ENCODE measurements around the gene TTLL5. TPM values are rescaled to one million over a fixed set of nuclear protein-coding genes. Genes with fewer than 3 reads are reported as not detected.

TTLL5 gene
- total and polyA plus RNA-seq, 2 of the 4 experiments (the other 2 are of a cell fraction): 11.9 to 16.7 TPM

DNA sequence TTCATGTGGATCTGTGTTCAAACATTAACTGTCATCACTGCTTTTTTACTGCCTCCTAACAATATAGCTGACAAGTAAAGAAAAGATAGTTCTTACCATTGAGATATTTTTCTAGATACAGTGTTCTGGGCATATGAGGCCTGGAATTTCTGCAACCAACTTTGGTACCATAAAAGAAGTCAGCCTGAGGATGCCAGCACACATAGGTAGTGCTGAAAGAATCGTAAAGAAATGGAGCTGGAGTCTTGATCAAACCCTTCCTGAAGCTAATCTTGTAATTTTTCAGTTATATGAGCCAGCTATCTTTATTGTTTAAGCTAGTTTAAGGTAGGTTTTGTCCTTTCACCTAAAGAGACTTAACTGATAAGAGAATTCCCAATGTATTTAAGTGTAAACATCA lies 11.7 kb upstream of the TTLL5 start:
- Histone ChIP-seq H4K91ac (ENCODE audit: insufficient read depth, low read depth, low read length) (peak overlapping the region; percentile 73; the same call in 1 of the 2 replicates), H3K4me2 (ENCODE audit: low read depth, low read length) (no peak overlapping the region), H3K18ac (ENCODE audit: low read depth, low read length) (peak overlapping the region; percentile 68), H2BK15ac (ENCODE audit: low read depth, low read length) (peak overlapping the region; percentile 46; the same call in 1 of the 3 replicates), H4K5ac (ENCODE audit: low read depth, low read length) (no peak overlapping the region), H2BK5ac (ENCODE audit: low read depth, low read length, poor library complexity, severe bottlenecking) (peak overlapping the region; percentile 55), H3K9ac (ENCODE audit: low read depth, low read length) (no peak overlapping the region), H3K79me1 (ENCODE audit: low read depth in 1 of 2, low read length in 2 of 2) (no peaks in the 10 kb centered on the region; a peak in 1 of 4 replicates), H3K9me3 (ENCODE audit: control insufficient read depth, insufficient read depth, low read length) (no peaks in the 10 kb centered on the region), H4K20me1 (ENCODE audit: insufficient read depth, low read length) (peaks cover 3% of the 10 kb centered on the region; the same call in 1 of the 2 replicates), H3K4me1 (ENCODE audit: control insufficient read depth, insufficient read depth, low read length) (peaks cover 23% of the 10 kb centered on the region), H3K27ac (ENCODE audit: insufficient read depth, low read length) (no peak overlapping the region), H3K23ac (ENCODE audit: low read depth, low read length) (no peak overlapping the region), H3K56ac (ENCODE audit: extremely low read depth, insufficient read depth, low read length) (no peak overlapping the region), H2BK120ac (ENCODE audit: low read depth, low read length) (0 out of 2 replicates have a peak overlapping the region, but pooled peaks have one; percentile 20), H3K36me3 (ENCODE audit: control insufficient read depth, insufficient read depth, low read length) (peaks cover 8% of the 10 kb centered on the region; the same call in 1 of the 2 replicates), H3K9me1 (ENCODE audit: insufficient read depth, low read length) (peaks cover 20% of the 10 kb centered on the region), H2AFZ (replicated peaks; ENCODE audit: low read length, poor library complexity) (no peak overlapping the region), H2AK5ac (ENCODE audit: low read depth, low read length) (no peak overlapping the region; the same call in 1 of the 2 replicates), H3K4me3 (ENCODE audit: insufficient read depth, low read depth, low read length) (no peak overlapping the region), H3K4ac (ENCODE audit: low read depth, low read length) (no peak overlapping the region), H2AK9ac (replicated peaks; ENCODE audit: low read depth, low read length, poor library complexity) (no peak overlapping the region), H4K8ac (ENCODE audit: low read depth in 2 of 2, low read length in 2 of 2) (no peak overlapping the region), H2BK20ac (ENCODE audit: low read depth, low read length) (peak overlapping the region; percentile 11; the same call in 1 of the 2 replicates), H3K14ac (replicated peaks; ENCODE audit: low read depth, low read length) (peak overlapping the region; percentile 19; the same call in 1 of the 2 replicates), H3K27me3 (ENCODE audit: control insufficient read depth, insufficient read depth, low read length) (no peaks in the 10 kb centered on the region)
- intact Hi-C loops (cut with micrococcal nuclease): no loop called here
- ChIA-PET CTCF (interaction anchor here (0.5 to 9.8 kb wide), 3 partner anchors 13 to 72 kb away, joined by 3 to 125 read pairs (median 3); partner anchors contain the start of gene FLVCR2), POLR2A (ENCODE audit: unreplicated experiment) (no interaction called here)
- DNase-seq (no peak), ATAC-seq (ENCODE audit: low read depth) (no peak)
- in situ Hi-C loops (cut with MboI; ENCODE audit: low sequenced_read_pairs): no loop called here
- WGBS, 2 experiments (ENCODE audit: extremely low coverage in 2 of 2, insufficient read length in 1 of 2): no CpG with 5 or more reads among the region's 1 CpG
- dilution Hi-C loops (cut with HindIII; ENCODE audit: low sequenced_read_pairs, unreplicated experiment): no loop called here
- BruUV-seq (replicated peaks): no TSS peak
- no peak for TF ChIP-seq MXI1 (IDR thresholded peaks at IDR 0.05; ENCODE audit: borderline replicate concordance, low read depth, low read length)
- TF ChIP-seq SMC3 (IDR thresholded peaks at IDR 0.05; ENCODE audit: low read depth, low read length): no peak
- TF ChIP-seq, protein P1, sequence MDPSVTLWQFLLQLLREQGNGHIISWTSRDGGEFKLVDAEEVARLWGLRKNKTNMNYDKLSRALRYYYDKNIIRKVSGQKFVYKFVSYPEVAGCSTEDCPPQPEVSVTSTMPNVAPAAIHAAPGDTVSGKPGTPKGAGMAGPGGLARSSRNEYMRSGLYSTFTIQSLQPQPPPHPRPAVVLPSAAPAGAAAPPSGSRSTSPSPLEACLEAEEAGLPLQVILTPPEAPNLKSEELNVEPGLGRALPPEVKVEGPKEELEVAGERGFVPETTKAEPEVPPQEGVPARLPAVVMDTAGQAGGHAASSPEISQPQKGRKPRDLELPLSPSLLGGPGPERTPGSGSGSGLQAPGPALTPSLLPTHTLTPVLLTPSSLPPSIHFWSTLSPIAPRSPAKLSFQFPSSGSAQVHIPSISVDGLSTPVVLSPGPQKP (IDR thresholded peaks at IDR 0.05; ENCODE audit: borderline replicate concordance, low read depth, low read length): no peak
- TF ChIP-seq, protein P2, sequence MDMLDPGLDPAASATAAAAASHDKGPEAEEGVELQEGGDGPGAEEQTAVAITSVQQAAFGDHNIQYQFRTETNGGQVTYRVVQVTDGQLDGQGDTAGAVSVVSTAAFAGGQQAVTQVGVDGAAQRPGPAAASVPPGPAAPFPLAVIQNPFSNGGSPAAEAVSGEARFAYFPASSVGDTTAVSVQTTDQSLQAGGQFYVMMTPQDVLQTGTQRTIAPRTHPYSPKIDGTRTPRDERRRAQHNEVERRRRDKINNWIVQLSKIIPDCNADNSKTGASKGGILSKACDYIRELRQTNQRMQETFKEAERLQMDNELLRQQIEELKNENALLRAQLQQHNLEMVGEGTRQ (IDR thresholded peaks at IDR 0.05; ENCODE audit: low read depth, low read length): no peak
- TF ChIP-seq, protein P3, sequence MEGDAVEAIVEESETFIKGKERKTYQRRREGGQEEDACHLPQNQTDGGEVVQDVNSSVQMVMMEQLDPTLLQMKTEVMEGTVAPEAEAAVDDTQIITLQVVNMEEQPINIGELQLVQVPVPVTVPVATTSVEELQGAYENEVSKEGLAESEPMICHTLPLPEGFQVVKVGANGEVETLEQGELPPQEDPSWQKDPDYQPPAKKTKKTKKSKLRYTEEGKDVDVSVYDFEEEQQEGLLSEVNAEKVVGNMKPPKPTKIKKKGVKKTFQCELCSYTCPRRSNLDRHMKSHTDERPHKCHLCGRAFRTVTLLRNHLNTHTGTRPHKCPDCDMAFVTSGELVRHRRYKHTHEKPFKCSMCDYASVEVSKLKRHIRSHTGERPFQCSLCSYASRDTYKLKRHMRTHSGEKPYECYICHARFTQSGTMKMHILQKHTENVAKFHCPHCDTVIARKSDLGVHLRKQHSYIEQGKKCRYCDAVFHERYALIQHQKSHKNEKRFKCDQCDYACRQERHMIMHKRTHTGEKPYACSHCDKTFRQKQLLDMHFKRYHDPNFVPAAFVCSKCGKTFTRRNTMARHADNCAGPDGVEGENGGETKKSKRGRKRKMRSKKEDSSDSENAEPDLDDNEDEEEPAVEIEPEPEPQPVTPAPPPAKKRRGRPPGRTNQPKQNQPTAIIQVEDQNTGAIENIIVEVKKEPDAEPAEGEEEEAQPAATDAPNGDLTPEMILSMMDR (conservative IDR thresholded peaks at IDR 0.05; ENCODE audit: low read depth, low read length): no peak
- no peak for TF ChIP-seq BHLHE40 (IDR thresholded peaks at IDR 0.05; ENCODE audit: low read depth, low read length)
- TF ChIP-seq MAFK (IDR thresholded peaks at IDR 0.05; ENCODE audit: low read depth, low read length): no peak
- TF ChIP-seq NFE2L2 (IDR thresholded peaks at IDR 0.05; ENCODE audit: low read depth, low read length): no peak
- TF ChIP-seq POLR2A (IDR thresholded peaks at IDR 0.05; ENCODE audit: low read depth, low read length): no peak
- no peak for TF ChIP-seq RAD21 (IDR thresholded peaks at IDR 0.05; ENCODE audit: low read length)
- TF ChIP-seq RCOR1 (IDR thresholded peaks at IDR 0.05; ENCODE audit: insufficient replicate concordance, low read length): no peak
- no peak for TF ChIP-seq CEBPB (IDR thresholded peaks at IDR 0.05; ENCODE audit: low read depth, low read length)
- TF ChIP-seq CHD1 (IDR thresholded peaks at IDR 0.05; ENCODE audit: low read depth, low read length): no peak
- no peak for TF ChIP-seq RFX5 (IDR thresholded peaks at IDR 0.05; ENCODE audit: low read depth, low read length)
- no peak for TF ChIP-seq FOS (IDR thresholded peaks at IDR 0.05; ENCODE audit: low read depth, low read length)
- TF ChIP-seq MAZ (IDR thresholded peaks at IDR 0.05; ENCODE audit: borderline replicate concordance, low read depth, low read length): no peak
